LHCN-M2 (cell line): ENCODE data around the gene ARPC1B. TPM values are rescaled to one million over a fixed set of nuclear protein-coding genes. Genes with fewer than 3 reads are reported as not detected.
"Not testable (repeated sequence)": the region's sequence is repeated elsewhere in the genome, so short reads cannot be mapped to it uniquely, and the experiment has no call there.

Experiments
- DNase-seq: peaks from one replicate; pipeline ENCODE4 v3.0.0-alpha.2; 2012; ENCODE audit warnings: low read depth
- total RNA-seq: library from RNA; depleted of rRNA; stranded (reverse); fragments of >200 nt; gene quantifications from 2 replicates; pipeline ENCODE4 v1.2.3, GENCODE V29; 2014

ARPC1B gene
- total RNA-seq, 1 experiment from 2014 or later = 487 TPM

DNA sequence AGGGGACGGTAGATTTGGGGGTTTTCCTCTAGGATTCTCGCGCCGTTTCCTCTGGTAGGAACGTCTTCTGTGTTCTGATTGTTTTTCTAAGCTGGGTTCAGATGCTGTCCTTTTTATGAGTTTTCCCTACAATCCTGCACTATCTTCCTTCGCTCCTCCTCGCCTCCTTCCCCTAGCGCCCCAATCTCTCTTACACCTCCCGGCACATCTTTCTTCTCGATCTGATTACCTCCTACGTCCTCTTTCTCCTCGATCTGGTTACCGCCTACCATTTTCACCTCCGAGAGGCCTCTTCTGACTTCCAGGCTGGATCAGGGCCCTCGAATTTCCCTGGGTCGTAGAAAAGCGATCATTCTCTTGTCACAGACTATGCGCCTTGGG is 34.7 kb downstream of the ARPC1B start:
- no peak for DNase-seq

DNA sequence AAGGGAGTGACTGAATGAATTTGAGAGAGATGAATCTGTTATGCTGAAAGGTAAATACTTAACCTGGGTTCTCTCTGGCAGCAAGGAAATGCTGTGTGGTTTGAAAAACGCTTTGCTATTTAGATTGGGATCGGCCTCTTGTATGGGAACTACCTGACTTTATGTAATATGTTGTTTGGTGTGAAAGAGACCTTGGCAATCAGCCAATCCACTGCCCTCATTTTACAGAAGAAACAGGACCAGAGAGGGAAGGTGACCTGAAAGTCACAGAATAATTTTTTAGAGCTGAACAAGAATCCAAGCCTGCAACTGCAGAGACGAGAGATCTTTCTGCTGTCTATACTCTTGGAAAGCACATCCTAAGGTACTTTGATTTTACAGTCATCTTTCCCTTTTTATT is 35.3 kb downstream of the ARPC1B start:
- DNase-seq = no peak

DNA sequence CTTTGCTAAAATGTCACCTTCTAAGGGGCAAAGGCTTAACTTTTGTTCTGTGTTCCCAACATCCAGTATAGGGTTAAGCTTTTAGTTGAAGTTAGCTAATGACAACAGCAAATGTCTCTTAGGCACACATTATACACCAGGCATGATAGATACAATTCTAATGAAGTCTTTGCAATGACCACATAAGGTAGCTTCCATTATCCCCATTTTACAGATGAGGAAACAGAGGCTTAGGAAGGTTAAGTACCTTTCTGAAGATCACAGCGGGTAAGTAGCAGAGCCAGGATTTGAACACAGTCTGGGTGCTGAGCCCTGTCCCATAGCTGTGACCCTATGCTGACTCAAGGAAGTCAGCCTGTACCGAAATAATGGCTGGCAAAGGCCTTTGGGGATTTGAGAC is 36.1 kb downstream of the ARPC1B start:
- no peak for DNase-seq

DNA sequence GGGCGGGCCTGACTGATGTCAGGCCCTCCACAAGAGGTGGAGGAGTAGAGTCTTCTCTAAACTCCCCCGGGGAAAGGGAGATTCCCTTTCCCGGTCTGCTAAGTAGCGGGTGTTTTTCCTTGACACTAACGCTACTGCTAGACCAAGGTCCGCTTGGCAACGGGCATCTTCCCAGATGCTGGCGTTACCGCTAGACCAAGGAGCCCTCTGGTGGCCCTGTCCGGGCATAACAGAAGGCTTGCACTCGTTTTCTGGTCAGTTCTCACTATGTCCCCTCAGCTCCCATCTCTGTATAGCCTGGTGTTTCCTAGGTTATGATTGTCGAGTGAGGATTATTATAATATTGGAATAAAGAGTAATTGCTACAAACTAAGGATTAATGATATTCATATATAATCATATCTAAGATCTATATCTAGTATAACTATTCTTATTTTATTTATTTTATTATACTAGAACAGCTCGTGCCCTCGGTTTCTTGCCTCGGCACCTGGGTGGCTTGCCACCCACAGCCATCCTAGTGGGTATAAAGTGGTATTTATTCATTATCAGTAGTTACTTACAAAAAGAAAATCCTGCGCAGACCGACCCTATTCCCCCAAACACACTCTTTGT is 41.1 kb downstream of the ARPC1B start:
- DNase-seq = peak; percentile 63

DNA sequence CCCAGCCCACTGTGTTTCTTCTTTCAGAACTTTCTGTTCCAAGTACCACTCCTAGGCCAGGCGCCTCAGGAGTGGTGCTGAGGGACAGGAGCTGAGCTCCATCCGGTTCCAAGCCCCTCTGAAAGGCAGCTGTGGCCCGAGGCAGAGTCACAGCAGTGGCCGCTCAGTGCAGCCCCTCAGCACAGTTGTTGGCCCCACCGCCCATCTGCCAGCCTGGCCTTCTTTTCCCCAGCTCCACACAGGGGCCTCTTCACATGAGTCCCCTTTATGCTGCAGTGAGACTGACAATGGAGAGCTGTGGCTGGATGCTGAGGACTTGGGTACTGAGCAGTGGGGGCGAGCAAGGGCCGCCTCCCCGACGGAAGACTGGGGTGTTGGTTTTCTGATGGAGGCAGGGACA is 43.7 kb downstream of the ARPC1B start:
- DNase-seq = no peak

DNA sequence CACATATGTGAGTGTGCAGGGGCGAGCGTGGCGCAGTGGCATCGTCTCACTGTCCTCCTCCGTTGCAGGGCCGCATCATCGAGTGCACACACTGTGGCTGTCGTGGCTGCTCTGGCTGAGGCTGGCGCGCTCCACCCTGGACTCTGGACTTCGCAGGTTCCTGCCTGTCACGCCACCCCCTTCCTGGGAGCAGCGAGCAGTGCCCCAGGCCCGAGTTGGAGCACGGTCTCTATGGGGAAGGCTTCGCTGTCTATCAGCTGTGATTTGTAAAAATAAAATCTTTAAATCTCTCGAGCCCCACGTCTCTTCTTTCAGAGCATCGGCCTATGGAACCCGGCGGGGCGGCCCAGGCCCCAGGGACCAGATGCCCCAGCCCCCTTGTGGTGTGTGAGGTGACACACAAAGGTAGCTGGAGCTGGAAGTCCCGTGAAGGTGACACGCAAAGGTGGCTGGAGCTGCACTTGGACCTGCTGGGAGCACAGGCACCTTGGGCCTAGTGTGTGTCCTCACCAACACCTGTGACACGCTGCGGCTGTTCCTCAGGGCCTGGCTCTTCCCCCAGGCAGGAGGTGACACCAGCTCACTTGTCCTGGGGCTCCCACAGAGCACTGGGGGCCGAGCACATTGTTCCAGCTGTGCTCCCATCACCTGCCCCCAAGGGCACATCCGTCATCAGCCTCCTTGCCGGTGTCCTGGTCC is 44.9 kb downstream of the ARPC1B start:
- no peak for DNase-seq

DNA sequence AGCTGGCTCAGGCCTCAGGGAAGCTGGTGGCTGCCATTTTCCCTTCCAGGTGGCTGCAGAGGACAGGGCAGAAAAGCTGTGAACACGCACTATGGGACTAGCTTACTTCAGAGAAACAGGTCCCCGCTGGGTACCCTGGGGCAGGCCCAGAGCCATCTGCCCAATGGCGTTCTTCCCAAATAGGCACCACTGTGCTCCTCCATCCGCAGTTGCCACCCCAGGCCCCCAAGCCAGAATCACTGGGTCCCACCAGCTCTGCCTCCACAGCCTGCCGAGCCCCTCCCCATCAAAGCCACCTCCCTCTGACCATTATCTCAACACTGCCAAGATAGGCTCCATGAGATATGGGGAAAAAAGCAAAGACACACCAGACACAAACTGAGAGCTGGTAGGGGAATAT is 45.7 kb downstream of the ARPC1B start:
- no peak for DNase-seq

DNA sequence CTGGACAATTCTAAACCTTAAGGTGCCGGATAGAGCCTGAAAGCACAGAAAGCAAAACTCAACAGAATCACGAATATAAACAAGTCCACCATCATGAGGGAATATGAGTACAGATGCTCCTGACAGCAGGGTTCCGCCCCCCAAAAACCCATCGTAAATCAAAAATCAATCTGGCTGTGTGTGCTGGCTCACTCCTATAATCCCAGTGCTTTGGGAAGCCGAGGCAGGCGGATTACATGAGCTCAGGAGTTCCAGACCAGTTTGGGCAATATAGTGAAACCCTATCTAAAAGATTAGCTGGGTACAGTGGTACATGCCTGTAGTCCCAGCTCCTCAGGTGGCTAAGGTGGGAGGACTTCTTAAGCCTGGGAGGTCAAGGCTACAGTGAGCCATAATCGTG is 46.5 kb downstream of the ARPC1B start:
- DNase-seq = no peak

DNA sequence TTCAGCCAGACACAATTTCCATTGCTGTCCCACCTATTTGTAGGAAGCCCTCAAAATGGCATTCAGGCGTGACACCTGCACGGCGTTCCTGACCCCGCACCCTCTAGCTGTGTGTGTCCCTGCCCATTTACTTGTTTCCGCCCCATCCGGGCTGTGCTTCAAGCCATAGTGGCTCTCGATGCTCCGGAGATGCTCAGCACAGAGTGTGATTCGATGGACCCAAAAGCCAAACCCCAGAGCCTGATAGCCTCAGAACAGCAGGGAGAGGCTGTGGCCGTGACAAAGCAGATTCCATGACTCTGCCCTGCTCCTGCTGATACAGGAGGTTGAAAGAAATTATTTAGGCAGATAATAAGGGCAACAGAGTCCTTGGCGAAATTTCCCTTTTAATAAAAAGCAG is 47.7 kb downstream of the ARPC1B start:
- DNase-seq = no peak

DNA sequence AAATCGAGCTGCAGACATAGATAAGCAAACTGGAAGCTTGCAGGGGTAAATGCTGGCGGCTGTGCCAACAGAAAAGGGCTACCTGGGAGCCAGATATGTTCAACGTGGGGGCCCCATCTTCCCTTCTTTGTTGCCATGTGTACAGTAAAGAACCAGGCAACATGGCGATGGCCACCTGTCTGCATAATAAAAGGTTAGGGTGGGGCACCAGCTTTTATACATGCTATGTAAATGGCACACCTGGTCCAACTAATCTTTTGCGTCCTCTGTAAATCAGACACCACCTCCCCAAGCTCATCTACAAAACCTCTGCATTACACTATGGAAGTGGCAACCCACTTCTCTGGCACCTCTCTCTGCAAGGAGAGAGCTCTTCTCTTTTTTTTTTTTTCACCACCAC is 48.1 kb downstream of the ARPC1B start:
- no peak for DNase-seq

DNA sequence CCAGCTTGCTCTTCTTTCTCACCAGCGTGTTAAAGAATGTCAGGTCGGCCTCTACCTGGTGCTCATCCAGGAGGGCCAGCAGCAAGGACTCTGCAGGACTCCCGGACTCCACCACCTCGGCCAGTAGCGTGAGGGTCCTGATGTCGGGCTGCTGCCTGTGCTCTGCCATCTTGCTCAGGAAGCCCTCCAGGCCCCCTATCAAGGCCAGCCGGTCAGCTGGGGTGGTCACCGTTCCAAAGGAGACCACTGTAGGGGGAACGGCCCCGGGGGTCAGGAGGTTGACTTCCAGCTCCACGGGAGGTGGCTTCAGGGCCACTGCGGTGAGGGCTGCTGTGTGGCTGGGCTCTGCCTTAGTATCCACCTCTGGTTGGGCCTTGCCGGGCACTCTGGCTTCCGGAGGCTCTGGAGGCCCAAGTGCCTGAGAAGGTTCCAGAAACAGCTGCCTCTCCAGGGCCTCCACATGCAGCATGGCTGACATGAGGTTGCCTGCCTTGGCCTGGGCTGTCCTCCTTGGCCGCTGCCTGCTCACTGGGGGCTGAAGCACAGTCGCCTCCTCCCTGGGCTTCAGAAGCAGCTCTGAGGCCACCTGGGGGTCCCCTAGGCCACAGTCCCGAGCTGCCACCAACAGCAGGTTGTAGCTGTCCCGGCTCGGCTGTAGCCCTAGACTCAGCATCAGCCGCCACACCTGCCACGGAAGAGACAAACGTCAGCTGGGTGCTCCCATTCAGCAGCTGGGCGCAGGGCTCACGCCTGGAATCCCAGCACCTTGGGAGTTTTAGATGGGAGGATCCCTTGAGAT is 50.6 kb downstream of the ARPC1B start:
- DNase-seq = no peak

DNA sequence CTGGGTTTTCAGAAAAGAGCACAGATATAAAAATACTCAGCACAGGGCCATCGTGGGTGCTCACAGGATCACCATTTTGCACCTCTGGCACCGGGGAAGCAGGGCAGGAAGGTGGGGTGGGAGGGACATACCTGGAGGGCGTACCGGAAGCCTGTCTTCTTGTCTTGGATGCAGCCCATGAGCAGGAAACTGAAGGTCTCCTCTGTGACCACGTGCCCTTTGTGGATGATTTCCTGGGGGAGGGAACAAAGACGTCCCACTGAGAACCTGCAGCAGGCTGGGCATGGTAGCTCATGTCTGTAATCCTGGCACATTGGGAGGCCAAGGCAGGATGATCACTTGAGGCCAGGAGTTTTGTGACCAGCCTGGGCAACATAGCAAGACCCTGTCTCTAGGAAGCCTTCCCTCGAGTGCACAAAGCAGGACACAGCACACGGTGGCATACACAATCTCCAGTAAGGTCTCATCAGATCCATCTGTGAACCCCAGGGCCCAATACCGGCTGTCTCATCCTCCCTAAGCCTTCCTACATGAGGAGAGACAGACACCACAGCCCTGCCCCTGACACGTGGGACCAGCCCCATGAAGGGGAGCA is 54.5 kb downstream of the ARPC1B start:
- DNase-seq = no peak

DNA sequence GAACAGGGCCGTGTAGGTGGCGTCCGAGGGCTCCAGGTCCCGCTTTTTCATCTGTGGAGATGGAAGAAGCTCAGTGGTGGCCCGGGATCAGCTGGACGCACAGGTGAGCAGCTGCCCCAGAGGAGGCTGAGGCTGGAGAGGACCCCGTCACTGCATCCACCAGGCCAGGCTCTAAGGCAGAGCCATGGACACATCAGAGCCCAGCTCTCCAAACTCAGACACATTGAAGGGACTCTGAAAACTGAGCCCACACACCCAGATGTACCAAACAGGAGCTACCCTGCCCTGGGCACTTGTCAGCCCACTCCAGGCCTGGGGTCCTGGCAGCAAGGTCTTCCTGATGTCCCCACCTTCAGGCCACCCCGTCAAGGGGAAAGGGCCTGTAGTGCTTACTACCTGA is 55.2 kb downstream of the ARPC1B start:
- no peak for DNase-seq

DNA sequence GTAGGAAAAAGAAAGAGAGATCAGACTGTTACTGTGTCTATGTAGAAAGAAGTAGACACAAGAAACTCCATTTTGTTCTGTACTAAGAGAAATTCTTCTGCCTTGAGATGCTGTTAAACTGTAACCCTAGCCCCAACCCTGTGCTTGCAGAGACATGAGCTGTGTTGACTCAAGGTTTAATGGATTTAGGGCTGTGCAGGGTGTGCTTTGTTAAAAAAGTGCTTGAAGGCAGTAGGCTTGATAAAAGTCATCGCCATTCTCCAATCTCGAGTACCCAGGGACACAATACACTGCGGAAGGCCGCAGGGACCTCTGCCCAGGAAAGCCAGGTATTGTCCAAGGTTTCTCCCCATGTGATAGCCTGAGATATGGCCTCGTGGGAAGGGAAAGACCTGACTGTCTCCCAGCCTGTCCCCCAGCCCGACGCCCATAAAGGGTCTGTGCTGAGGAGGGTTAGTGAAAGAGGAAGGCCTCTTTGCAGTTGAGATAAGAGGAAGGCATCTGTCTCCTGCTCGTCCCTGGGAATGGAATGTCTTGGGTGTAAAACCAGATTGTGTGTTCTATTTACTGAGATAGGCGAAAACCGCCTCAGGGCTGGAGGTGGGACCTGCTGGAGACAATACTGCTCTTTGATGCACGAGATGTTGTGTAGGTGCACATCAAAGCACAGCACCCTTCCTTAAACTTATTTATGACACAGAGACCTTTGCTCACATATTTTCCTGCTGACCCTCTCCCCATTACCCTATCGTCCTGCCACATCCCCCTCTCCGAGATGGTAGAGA is 57.4 kb downstream of the ARPC1B start:
- DNase-seq = not testable (repeated sequence)

DNA sequence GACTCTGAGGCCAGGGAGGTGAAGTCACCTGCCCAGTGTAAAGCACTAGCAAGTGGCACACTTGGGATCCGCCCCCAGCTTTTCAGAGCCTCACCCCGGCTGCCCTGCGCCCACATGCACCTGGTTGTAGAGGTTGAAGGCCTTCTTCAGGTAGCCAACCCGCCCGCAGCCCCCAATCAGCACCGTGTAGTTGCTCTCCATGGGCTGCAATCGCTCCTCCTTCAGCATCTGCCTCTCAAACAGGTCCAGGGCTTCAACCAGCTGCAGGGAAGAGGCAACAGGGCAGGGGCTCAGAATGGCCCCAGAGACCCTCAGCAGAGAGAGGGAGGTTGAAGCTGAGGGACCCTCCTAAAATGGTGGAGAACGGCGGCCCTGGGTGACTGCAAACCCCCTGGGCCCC is 58.6 kb downstream of the ARPC1B start:
- DNase-seq = no peak

DNA sequence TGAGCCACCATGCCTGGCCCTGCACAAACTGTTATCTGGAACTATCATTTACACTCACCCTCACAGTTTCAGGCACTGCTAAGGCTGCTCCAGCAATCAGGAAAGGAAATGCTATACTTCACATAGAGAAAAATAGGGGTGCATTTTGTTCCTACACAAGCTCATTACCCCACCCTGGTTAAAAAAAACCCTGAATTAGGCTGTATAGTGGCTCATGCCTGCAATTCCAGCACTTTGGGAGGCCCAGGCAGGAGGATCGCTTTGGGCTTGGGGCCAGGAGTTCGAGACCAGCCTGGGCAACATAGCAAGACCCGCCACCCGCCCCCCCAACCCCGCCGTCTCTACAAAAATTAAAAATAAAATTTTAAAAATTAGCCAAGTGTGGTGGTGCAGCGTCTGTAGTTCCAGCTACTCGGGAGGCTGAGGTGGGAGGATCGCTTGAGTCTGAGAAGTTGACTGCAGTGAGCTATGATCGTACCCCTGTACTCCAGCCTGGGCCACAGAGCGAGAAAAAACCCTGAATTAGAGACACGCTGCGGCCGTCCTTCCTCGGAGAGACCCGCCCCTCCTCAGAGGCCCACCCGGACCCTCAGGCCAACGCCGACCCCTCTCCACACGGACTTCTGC is 63.5 kb downstream of the ARPC1B start:
- no peak for DNase-seq

DNA sequence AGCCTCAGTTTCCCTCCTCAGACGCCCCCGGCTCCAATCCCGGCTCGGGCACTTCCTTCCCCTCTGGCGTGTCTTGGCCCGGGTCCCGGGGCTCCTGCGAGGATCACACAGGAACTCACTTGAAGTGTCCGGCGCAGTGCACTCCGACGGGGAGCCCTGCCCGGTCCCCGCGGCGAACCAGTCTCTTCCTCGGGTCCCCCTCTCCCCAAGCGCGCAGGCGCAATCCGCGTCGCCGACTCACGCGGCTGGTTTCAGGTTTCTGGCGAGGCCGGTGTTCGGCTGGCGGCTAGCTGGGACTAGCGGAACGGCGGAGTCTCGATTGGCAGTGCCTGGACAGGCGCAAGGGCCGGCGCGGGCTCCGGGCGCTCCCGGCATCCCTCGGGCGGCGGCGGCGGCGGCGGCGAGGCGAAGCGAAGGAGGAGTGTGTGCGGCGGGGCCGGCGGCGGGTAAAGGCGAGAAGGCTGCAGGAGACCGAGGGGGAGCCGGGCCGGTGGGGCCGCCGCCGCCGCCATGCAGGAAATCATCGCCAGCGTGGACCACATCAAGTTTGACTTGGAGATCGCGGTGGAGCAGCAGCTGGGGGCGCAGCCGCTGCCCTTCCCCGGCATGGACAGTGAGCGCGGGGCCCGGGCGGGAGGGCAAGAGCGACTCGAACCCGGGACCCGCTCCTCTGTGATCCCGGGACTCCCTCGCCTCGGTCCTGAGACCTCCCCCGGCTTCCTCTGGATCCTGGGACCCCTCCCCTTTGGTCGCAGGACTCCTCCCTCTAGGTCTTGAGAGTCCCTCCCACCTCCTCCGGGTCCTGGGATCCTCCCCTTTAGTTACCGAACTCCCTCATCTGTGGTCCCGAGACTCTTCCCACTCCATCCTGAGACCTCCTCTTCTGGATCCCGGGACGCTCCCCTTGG is 64.3 kb downstream of the ARPC1B start, which contains the start of the genes CPSF4 and PTCD1:
Gene CPSF4 (plus strand): TSS at position 371 of the 908 bp plus-strand sequence. CDS start 140 bp downstream, at position 511.
Gene PTCD1 (minus strand): TSS at position 226 of the 908 bp plus-strand sequence. CDS start 3,556 bp downstream, outside the sequence.
- peak; percentile 96 for DNase-seq

DNA sequence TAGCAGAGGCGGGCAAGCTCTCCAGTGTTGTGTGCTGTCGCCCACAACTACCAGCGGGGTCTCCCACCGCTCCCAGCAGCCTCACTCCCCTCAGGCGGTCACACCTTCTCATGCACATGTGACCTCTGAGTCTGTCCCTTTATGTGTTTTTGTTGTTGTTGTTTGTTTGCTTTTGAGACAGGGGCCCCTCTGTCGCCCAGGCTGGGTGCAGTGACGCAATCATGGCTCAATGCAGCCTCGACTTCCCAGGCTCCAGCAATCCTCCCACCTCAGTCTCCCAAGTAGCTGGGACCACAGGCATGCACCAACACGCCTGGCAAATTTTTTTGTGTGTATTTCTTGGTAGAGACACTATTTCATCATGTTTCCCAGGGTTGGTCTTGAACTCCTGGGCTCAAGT is 65.7 kb downstream of the ARPC1B start:
- DNase-seq = peak; percentile 15
